ENCODE measurements around the gene DNAJC15.
A peak's percentile ranks its signal among the peaks of the same experiment; 100 is the strongest.

The DNAJC15 gene

GRCh38 chr13:43002021-43002420 lies 21.4 kb upstream of the DNAJC15 start:
- Histone ChIP-seq H3K9me3 (ENCODE audit: severe bottlenecking) (no peaks in the 10 kb centered on the region), H3K4me3 (ENCODE audit: severe bottlenecking) (no peak overlapping the region), H3K36me3 (ENCODE audit: low read depth) (no peaks in the 10 kb centered on the region), H3K4me1 (ENCODE audit: insufficient read depth, poor library complexity, severe bottlenecking) (peaks cover 51% of the 10 kb centered on the region), H3K27me3 (ENCODE audit: insufficient read depth, poor library complexity, severe bottlenecking) (no peaks in the 10 kb centered on the region), H3K27ac (ENCODE audit: poor library complexity, severe bottlenecking) (peak overlapping the region; percentile 94)
- ATAC-seq (ENCODE audit: low read depth) (no peak), DNase-seq (ENCODE audit: low spot score) (no peak)
- TF ChIP-seq CTCF (IDR thresholded peaks at IDR 0.05; ENCODE audit: poor library complexity, severe bottlenecking) = no peak

- no peaks in the 10 kb centered on the region for H3K9me3 ChIP-seq (ENCODE audit: severe bottlenecking)
- H3K4me3 ChIP-seq (ENCODE audit: severe bottlenecking) = no peak overlapping the region
- H3K27ac ChIP-seq (ENCODE audit: poor library complexity, severe bottlenecking) = peak overlapping the region; percentile 94
- no peak for TF ChIP-seq CTCF (IDR thresholded peaks at IDR 0.05; ENCODE audit: poor library complexity, severe bottlenecking)
- DNase-seq (ENCODE audit: low spot score) (peak; percentile 58), ATAC-seq (ENCODE audit: low read depth) (peak; percentile 84)
- peaks cover 51% of the 10 kb centered on the region for H3K4me1 ChIP-seq (ENCODE audit: insufficient read depth, poor library complexity, severe bottlenecking)
- H3K36me3 ChIP-seq (ENCODE audit: low read depth) = no peaks in the 10 kb centered on the region
- no peaks in the 10 kb centered on the region for H3K27me3 ChIP-seq (ENCODE audit: insufficient read depth, poor library complexity, severe bottlenecking)
Observed at GRCh38 chr13:43003010-43003409, 20.4 kb upstream of the DNAJC15 start.

GRCh38 chr13:43003729-43004128 lies 19.7 kb upstream of the DNAJC15 start:
- Histone ChIP-seq H3K36me3 (ENCODE audit: low read depth) (no peaks in the 10 kb centered on the region), H3K27ac (ENCODE audit: poor library complexity, severe bottlenecking) (peak overlapping the region; percentile 94), H3K4me1 (ENCODE audit: insufficient read depth, poor library complexity, severe bottlenecking) (peaks cover 51% of the 10 kb centered on the region), H3K9me3 (ENCODE audit: severe bottlenecking) (no peaks in the 10 kb centered on the region), H3K27me3 (ENCODE audit: insufficient read depth, poor library complexity, severe bottlenecking) (no peaks in the 10 kb centered on the region), H3K4me3 (ENCODE audit: severe bottlenecking) (no peak overlapping the region)
- ATAC-seq (ENCODE audit: low read depth) = no peak
- TF ChIP-seq CTCF (IDR thresholded peaks at IDR 0.05; ENCODE audit: poor library complexity, severe bottlenecking) = no peak
- no peak for DNase-seq (ENCODE audit: low spot score)

- peak; percentile 70 for ATAC-seq (ENCODE audit: low read depth)
- no peak for DNase-seq (ENCODE audit: low spot score)
- Histone ChIP-seq H3K9me3 (ENCODE audit: severe bottlenecking) (no peaks in the 10 kb centered on the region), H3K4me1 (ENCODE audit: insufficient read depth, poor library complexity, severe bottlenecking) (peaks cover 51% of the 10 kb centered on the region), H3K27me3 (ENCODE audit: insufficient read depth, poor library complexity, severe bottlenecking) (no peaks in the 10 kb centered on the region), H3K27ac (ENCODE audit: poor library complexity, severe bottlenecking) (peak overlapping the region; percentile 94), H3K4me3 (ENCODE audit: severe bottlenecking) (no peak overlapping the region), H3K36me3 (ENCODE audit: low read depth) (no peaks in the 10 kb centered on the region)
- TF ChIP-seq CTCF (IDR thresholded peaks at IDR 0.05; ENCODE audit: poor library complexity, severe bottlenecking) = no peak
Observed at GRCh38 chr13:43005460-43006236, 17.7 kb upstream of the DNAJC15 start.

All from RWPE2 (cell line).